Naive thymus-derived CD4-positive, alpha-beta T cell (primary cell): ENCODE results near the gene FNDC5. TPM values are rescaled to one million over a fixed set of nuclear protein-coding genes. Genes with fewer than 3 reads are reported as not detected.

Experiments used
- polyA plus RNA-seq, 2 donors: library from polyadenylated mRNA; unstranded; fragments of 300-500 nt; fragmentation: Illumina TruSeq; gene quantifications; one replicate each; pipeline ENCODE4 v1.2.3, GENCODE V29; 2021
- total RNA-seq, 6 experiments: library from RNA in 5 of 6; stranded (reverse) in 5 of 6; gene quantifications; 1 replicate in 5 of 6; 2 replicates in 1 of 6; pipeline ENCODE4 v1.2.3 and lab custom pipeline; 2021 to 2026

Gene FNDC5
- total and polyA plus RNA-seq, 7 experiments from 2014 or later, result 0.25 TPM; not detected in 6

Other genes starting within 250 kb of the FNDC5 start
- gene ZBTB8OS, start 220.4 kb downstream of the FNDC5 start, total RNA-seq, result 10 to 100 TPM; 35.5 to 58.8 (median 47.4) TPM
- gene ZBTB8OS, start 220.4 kb downstream of the FNDC5 start, polyA plus RNA-seq, result 10 to 100 TPM; 49.8 to 65.9 TPM
- gene RBBP4, start 219.7 kb downstream of the FNDC5 start, total RNA-seq, result 100 to 1,000 TPM; 130 to 280 (median 162) TPM
- gene RBBP4, start 219.7 kb downstream of the FNDC5 start, polyA plus RNA-seq, result 100 to 1,000 TPM; 246 to 251 TPM
- not detected for gene SYNC, start 168.1 kb downstream of the FNDC5 start, total RNA-seq
- not detected for gene SYNC, start 168.1 kb downstream of the FNDC5 start, polyA plus RNA-seq
- 100 to 1,000 TPM in 2 of 5 experiments, 10 to 100 TPM in 3; 70.2 to 175 (median 86.8) TPM for gene YARS1, start 53.6 kb downstream of the FNDC5 start, total RNA-seq
- gene YARS1, start 53.6 kb downstream of the FNDC5 start, polyA plus RNA-seq, result 10 to 100 TPM; 48.6 to 49.5 TPM
- 10 to 100 TPM; 36.3 to 69.0 (median 60.2) TPM for gene S100PBP, start 53.3 kb downstream of the FNDC5 start, total RNA-seq
- 1 to 10 TPM; 9.3 to 9.6 TPM for gene S100PBP, start 53.3 kb downstream of the FNDC5 start, polyA plus RNA-seq
- under 1 TPM in 2 of 5 experiments, not detected in 3; 0.31 to 0.43 TPM for gene HPCA, start 15.6 kb upstream of the FNDC5 start, total RNA-seq
- not detected for gene HPCA, start 15.6 kb upstream of the FNDC5 start, polyA plus RNA-seq
- gene TMEM54, start 30.5 kb upstream of the FNDC5 start, total RNA-seq, result not detected
- not detected for gene TMEM54, start 30.5 kb upstream of the FNDC5 start, polyA plus RNA-seq
- 10 to 100 TPM; 17.1 to 58.1 (median 39.2) TPM for gene RNF19B, start 93.9 kb upstream of the FNDC5 start, total RNA-seq
- gene RNF19B, start 93.9 kb upstream of the FNDC5 start, polyA plus RNA-seq, result 1 to 10 TPM in 1 of 2 donors, under 1 TPM in 1; 0.58 to 2.2 TPM
- gene AK2, start 166.0 kb upstream of the FNDC5 start, total RNA-seq, result 100 to 1,000 TPM in 1 of 5 experiments, 10 to 100 TPM in 4; 53.8 to 219 (median 90.2) TPM
- gene AK2, start 166.0 kb upstream of the FNDC5 start, polyA plus RNA-seq, result 100 to 1,000 TPM; 113 to 134 TPM
- gene AZIN2, start 210.2 kb upstream of the FNDC5 start, total RNA-seq, result 1 to 10 TPM; 5.3 to 9.6 (median 9.0) TPM
- gene AZIN2, start 210.2 kb upstream of the FNDC5 start, polyA plus RNA-seq, result 1 to 10 TPM; 4.3 to 5.1 TPM